OCI-LY3 (cell line): Measurements from ENCODE around the gene DOP1A.

ENCODE experiments used
- EZH2phosphoT487 ChIP-seq: fragments of 200-600 bp; shearing (Covaris generic); IDR thresholded peaks from 2 replicates; pipeline ENCODE4 v1.6.1; 2018; ENCODE audit warnings: antibody characterized with exemption, mixed run types, low read depth
- TF ChIP-seq, protein P1 (sequence below): fragments of 200-600, 300-600 bp; sonication (generic); IDR thresholded peaks from 2 replicates; pipeline ENCODE4 v1.5.1; 2014; ENCODE audit warnings: antibody characterized with exemption, low read length, low read depth

GRCh38 chr6:83061190-83061589 is 6.3 kb upstream of the DOP1A start:
- TF ChIP-seq, protein P1, sequence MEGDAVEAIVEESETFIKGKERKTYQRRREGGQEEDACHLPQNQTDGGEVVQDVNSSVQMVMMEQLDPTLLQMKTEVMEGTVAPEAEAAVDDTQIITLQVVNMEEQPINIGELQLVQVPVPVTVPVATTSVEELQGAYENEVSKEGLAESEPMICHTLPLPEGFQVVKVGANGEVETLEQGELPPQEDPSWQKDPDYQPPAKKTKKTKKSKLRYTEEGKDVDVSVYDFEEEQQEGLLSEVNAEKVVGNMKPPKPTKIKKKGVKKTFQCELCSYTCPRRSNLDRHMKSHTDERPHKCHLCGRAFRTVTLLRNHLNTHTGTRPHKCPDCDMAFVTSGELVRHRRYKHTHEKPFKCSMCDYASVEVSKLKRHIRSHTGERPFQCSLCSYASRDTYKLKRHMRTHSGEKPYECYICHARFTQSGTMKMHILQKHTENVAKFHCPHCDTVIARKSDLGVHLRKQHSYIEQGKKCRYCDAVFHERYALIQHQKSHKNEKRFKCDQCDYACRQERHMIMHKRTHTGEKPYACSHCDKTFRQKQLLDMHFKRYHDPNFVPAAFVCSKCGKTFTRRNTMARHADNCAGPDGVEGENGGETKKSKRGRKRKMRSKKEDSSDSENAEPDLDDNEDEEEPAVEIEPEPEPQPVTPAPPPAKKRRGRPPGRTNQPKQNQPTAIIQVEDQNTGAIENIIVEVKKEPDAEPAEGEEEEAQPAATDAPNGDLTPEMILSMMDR, result no peak
- TF ChIP-seq EZH2phosphoT487, result no peak
